Measurements from ENCODE around the gene TRPM1.

The TRPM1 gene

GRCh38 chr15:31005660-31006059, 95.9 kb downstream of the TRPM1 start:
- no peak for DNase-seq (ENCODE audit: low spot score in 2 of 2)
- no peak overlapping the region for H3K4me3 Mint-ChIP-seq
- H3K4me1 Mint-ChIP-seq: peaks cover 27% of the 10 kb centered on the region
- H3K9me3 Mint-ChIP-seq: no peaks in the 10 kb centered on the region
- ATAC-seq: peak; percentile 38
- H3K27ac Mint-ChIP-seq: no peak overlapping the region
- no peaks in the 10 kb centered on the region for H3K36me3 Mint-ChIP-seq

- DNase-seq (ENCODE audit: low spot score in 2 of 2): peak in 1 of 2 donors; percentile 54
- peaks cover 23% of the 10 kb centered on the region for H3K4me1 Mint-ChIP-seq
- H3K9me3 Mint-ChIP-seq: no peaks in the 10 kb centered on the region
- H3K36me3 Mint-ChIP-seq: no peaks in the 10 kb centered on the region
- peak overlapping the region; percentile 4 for H3K27ac Mint-ChIP-seq
- H3K4me3 Mint-ChIP-seq: peak overlapping the region; percentile 37
- ATAC-seq: peak; percentile 92
Measured at GRCh38 chr15:31004220-31004733, 97.2 kb downstream of the TRPM1 start.

GRCh38 chr15:31001702-31002101, 99.8 kb downstream of the TRPM1 start:
- no peak for ATAC-seq
- H3K4me1 Mint-ChIP-seq: peaks cover 16% of the 10 kb centered on the region
- no peak overlapping the region for H3K27ac Mint-ChIP-seq

GRCh38 chr15:30999729-31000128, 101.8 kb downstream of the TRPM1 start:
- DNase-seq (ENCODE audit: low spot score in 2 of 2) (no peak), ATAC-seq (no peak)
- H3K4me1 Mint-ChIP-seq: peaks cover 8% of the 10 kb centered on the region
- no peaks in the 10 kb centered on the region for H3K36me3 Mint-ChIP-seq
- H3K9me3 Mint-ChIP-seq: no peaks in the 10 kb centered on the region
- H3K4me3 Mint-ChIP-seq: no peak overlapping the region
- H3K27ac Mint-ChIP-seq: no peak overlapping the region

More at GRCh38 chr15:31001702-31002101, 99.8 kb downstream of the TRPM1 start:
- H3K4me3 Mint-ChIP-seq: no peak overlapping the region
- no peaks in the 10 kb centered on the region for H3K36me3 Mint-ChIP-seq
- DNase-seq (ENCODE audit: low spot score in 2 of 2): no peak
- H3K9me3 Mint-ChIP-seq: no peaks in the 10 kb centered on the region

- ATAC-seq: no peak
- H3K4me1 Mint-ChIP-seq: peaks cover under 1% of the 10 kb centered on the region
- H3K27ac Mint-ChIP-seq: no peak overlapping the region
- H3K36me3 Mint-ChIP-seq: no peaks in the 10 kb centered on the region
- H3K4me3 Mint-ChIP-seq: no peak overlapping the region
- no peak for DNase-seq (ENCODE audit: low spot score in 2 of 2)
- no peaks in the 10 kb centered on the region for H3K9me3 Mint-ChIP-seq
Measured at GRCh38 chr15:30997270-30997669, 104.3 kb downstream of the TRPM1 start.

GRCh38 chr15:30992249-30992864, 109.2 kb downstream of the TRPM1 start:
- Mint-ChIP-seq H3K4me3 (peak overlapping the region; percentile 93), H3K27ac (peak overlapping the region; percentile 15), H3K4me1 (peaks cover 28% of the 10 kb centered on the region), H3K9me3 (no peaks in the 10 kb centered on the region), H3K36me3 (peaks cover 16% of the 10 kb centered on the region)
- no peak for ATAC-seq
- no peak for DNase-seq (ENCODE audit: low spot score in 2 of 2)

- peak within 1 kb of the TSS; percentile 93 for H3K27ac Mint-ChIP-seq
- peak; percentile 97 for ATAC-seq
- H3K4me1 Mint-ChIP-seq: peaks cover 34% of the 10 kb centered on the region
- H3K9me3 Mint-ChIP-seq: no peaks in the 10 kb centered on the region
- H3K4me3 Mint-ChIP-seq: peak within 1 kb of the TSS; percentile 93
- peaks cover 22% of the 10 kb centered on the region for H3K36me3 Mint-ChIP-seq
- peak; percentile 76 to 91 for DNase-seq (ENCODE audit: low spot score in 2 of 2)
Measured at GRCh38 chr15:30991255-30992235, 110.0 kb downstream of the TRPM1 start, which contains the start of gene MTMR10. MTMR10 (minus strand) TSS chr15:30991628; CDS start chr15:30991506, 122 bp downstream.

GRCh38 chr15:30990446-30991254, 110.9 kb downstream of the TRPM1 start:
- Mint-ChIP-seq H3K27ac (peak overlapping the region; percentile 93), H3K4me1 (peaks cover 36% of the 10 kb centered on the region), H3K36me3 (peaks cover 28% of the 10 kb centered on the region), H3K9me3 (no peaks in the 10 kb centered on the region), H3K4me3 (peak overlapping the region; percentile 93)
- DNase-seq (ENCODE audit: low spot score in 2 of 2) (no peak), ATAC-seq (peak; percentile 1)

- no peak for ATAC-seq
- peaks cover 43% of the 10 kb centered on the region for H3K4me1 Mint-ChIP-seq
- H3K9me3 Mint-ChIP-seq: no peaks in the 10 kb centered on the region
- no peak for DNase-seq (ENCODE audit: low spot score in 2 of 2)
- peak overlapping the region; percentile 93 for H3K27ac Mint-ChIP-seq
- H3K4me3 Mint-ChIP-seq: peak overlapping the region; percentile 93
- peaks cover 28% of the 10 kb centered on the region for H3K36me3 Mint-ChIP-seq
Measured at GRCh38 chr15:30990036-30990435, 111.5 kb downstream of the TRPM1 start.

- H3K27ac Mint-ChIP-seq: peak overlapping the region; percentile 21
Measured at GRCh38 chr15:30985081-30985531, 116.4 kb downstream of the TRPM1 start.

GRCh38 chr15:30984542-30984941, 117.0 kb downstream of the TRPM1 start:
- H3K9me3 Mint-ChIP-seq: no peaks in the 10 kb centered on the region
- peaks cover 61% of the 10 kb centered on the region for H3K4me1 Mint-ChIP-seq
- no peak overlapping the region for H3K4me3 Mint-ChIP-seq
- H3K27ac Mint-ChIP-seq: no peak overlapping the region
- DNase-seq (ENCODE audit: low spot score in 2 of 2) (no peak), ATAC-seq (no peak)
- H3K36me3 Mint-ChIP-seq: peaks cover 60% of the 10 kb centered on the region

More at GRCh38 chr15:30985081-30985531, 116.4 kb downstream of the TRPM1 start:
- Mint-ChIP-seq H3K9me3 (no peaks in the 10 kb centered on the region), H3K4me3 (no peak overlapping the region), H3K36me3 (peaks cover 59% of the 10 kb centered on the region), H3K4me1 (peaks cover 61% of the 10 kb centered on the region)
- ATAC-seq (no peak), DNase-seq (ENCODE audit: low spot score in 2 of 2) (no peak)

GRCh38 chr15:30984118-30984517, 117.4 kb downstream of the TRPM1 start:
- no peak for DNase-seq (ENCODE audit: low spot score in 2 of 2)
- no peak for ATAC-seq
- peaks cover 65% of the 10 kb centered on the region for H3K4me1 Mint-ChIP-seq
- peaks cover 58% of the 10 kb centered on the region for H3K36me3 Mint-ChIP-seq
- H3K4me3 Mint-ChIP-seq: no peak overlapping the region
- no peaks in the 10 kb centered on the region for H3K9me3 Mint-ChIP-seq
- no peak overlapping the region for H3K27ac Mint-ChIP-seq

- DNase-seq (ENCODE audit: low spot score in 2 of 2) (no peak), ATAC-seq (no peak)
- H3K36me3 Mint-ChIP-seq: peaks cover 56% of the 10 kb centered on the region
- no peak overlapping the region for H3K27ac Mint-ChIP-seq
- no peak overlapping the region for H3K4me3 Mint-ChIP-seq
- H3K9me3 Mint-ChIP-seq: no peaks in the 10 kb centered on the region
- peaks cover 41% of the 10 kb centered on the region for H3K4me1 Mint-ChIP-seq
Measured at GRCh38 chr15:30979457-30979856, 122.1 kb downstream of the TRPM1 start.

- Mint-ChIP-seq H3K27ac (no peak overlapping the region), H3K4me1 (peaks cover 34% of the 10 kb centered on the region), H3K4me3 (no peak overlapping the region), H3K36me3 (peaks cover 60% of the 10 kb centered on the region), H3K9me3 (no peaks in the 10 kb centered on the region)
- ATAC-seq: no peak
- no peak for DNase-seq (ENCODE audit: low spot score in 2 of 2)
Measured at GRCh38 chr15:30978328-30978727, 123.2 kb downstream of the TRPM1 start.

GRCh38 chr15:30974112-30974511, 127.4 kb downstream of the TRPM1 start:
- Mint-ChIP-seq H3K4me3 (no peak overlapping the region), H3K4me1 (peaks cover 11% of the 10 kb centered on the region), H3K36me3 (peaks cover 59% of the 10 kb centered on the region), H3K9me3 (no peaks in the 10 kb centered on the region), H3K27ac (no peak overlapping the region)
- DNase-seq (ENCODE audit: low spot score in 2 of 2) (no peak), ATAC-seq (no peak)
